ENCODE data around the gene SPOCD1. TPM values are rescaled to one million over a fixed set of nuclear protein-coding genes. Genes with fewer than 3 reads are reported as not detected.

The SPOCD1 gene
- total and polyA plus RNA-seq, 2 experiments from 2014 or later: 1.4 to 7.3 TPM

GRCh38 chr1:31804098-31804497, 11.7 kb downstream of the SPOCD1 start:
- TF ChIP-seq, protein P1, sequence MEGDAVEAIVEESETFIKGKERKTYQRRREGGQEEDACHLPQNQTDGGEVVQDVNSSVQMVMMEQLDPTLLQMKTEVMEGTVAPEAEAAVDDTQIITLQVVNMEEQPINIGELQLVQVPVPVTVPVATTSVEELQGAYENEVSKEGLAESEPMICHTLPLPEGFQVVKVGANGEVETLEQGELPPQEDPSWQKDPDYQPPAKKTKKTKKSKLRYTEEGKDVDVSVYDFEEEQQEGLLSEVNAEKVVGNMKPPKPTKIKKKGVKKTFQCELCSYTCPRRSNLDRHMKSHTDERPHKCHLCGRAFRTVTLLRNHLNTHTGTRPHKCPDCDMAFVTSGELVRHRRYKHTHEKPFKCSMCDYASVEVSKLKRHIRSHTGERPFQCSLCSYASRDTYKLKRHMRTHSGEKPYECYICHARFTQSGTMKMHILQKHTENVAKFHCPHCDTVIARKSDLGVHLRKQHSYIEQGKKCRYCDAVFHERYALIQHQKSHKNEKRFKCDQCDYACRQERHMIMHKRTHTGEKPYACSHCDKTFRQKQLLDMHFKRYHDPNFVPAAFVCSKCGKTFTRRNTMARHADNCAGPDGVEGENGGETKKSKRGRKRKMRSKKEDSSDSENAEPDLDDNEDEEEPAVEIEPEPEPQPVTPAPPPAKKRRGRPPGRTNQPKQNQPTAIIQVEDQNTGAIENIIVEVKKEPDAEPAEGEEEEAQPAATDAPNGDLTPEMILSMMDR (IDR thresholded peaks at IDR 0.05; ENCODE audit: low read depth, low read length): no peak
- H3K4me1 ChIP-seq (ENCODE audit: low read depth): no peaks in the 10 kb centered on the region
- no peak for DNase-seq (ENCODE audit: low read depth in 1 of 2, low spot score in 1 of 2)
- H3K9me3 ChIP-seq (ENCODE audit: low read depth): no peaks in the 10 kb centered on the region
- no peaks in the 10 kb centered on the region for H3K36me3 ChIP-seq
- H3K4me3 ChIP-seq: no peak overlapping the region
- H3K27me3 ChIP-seq: no peaks in the 10 kb centered on the region
- H3K27ac ChIP-seq: no peak overlapping the region

DNA sequence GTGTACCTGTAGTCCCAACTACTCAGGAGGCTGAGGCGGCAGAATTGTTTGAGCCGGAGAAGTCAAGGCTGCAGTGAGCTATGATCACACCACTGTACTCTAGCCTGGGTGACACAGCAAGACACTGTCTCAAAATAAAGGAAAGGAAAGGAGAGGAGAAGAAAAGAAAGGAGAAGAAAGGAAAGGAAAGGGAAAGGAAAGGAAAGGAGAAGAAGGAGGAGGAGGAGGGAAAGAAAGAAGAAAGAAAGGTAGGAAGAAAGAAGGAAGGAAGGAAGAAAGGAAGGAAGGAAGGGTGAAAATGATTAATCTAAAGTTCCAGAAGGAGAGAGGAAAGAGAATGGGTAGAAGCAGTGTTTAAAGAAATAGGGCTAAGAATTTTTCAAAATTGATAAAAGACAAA, 12.2 kb downstream of the SPOCD1 start:
- H3K36me3 ChIP-seq: no peaks in the 10 kb centered on the region
- no peaks in the 10 kb centered on the region for H3K27me3 ChIP-seq
- H3K9me3 ChIP-seq (ENCODE audit: low read depth): no peaks in the 10 kb centered on the region
- H3K4me3 ChIP-seq: no peak overlapping the region
- H3K4me1 ChIP-seq (ENCODE audit: low read depth): no peaks in the 10 kb centered on the region
- TF ChIP-seq, protein P1 (IDR thresholded peaks at IDR 0.05; ENCODE audit: low read depth, low read length): no peak
- H3K27ac ChIP-seq: no peak overlapping the region
- no peak for DNase-seq (ENCODE audit: low read depth in 1 of 2, low spot score in 1 of 2)

GRCh38 chr1:31802190-31803150, 13.4 kb downstream of the SPOCD1 start:
- no peaks in the 10 kb centered on the region for H3K27me3 ChIP-seq
- TF ChIP-seq, protein P1 (IDR thresholded peaks at IDR 0.05; ENCODE audit: low read depth, low read length): no peak
- H3K27ac ChIP-seq: no peak overlapping the region
- no peaks in the 10 kb centered on the region for H3K9me3 ChIP-seq (ENCODE audit: low read depth)
- no peaks in the 10 kb centered on the region for H3K36me3 ChIP-seq
- H3K4me1 ChIP-seq (ENCODE audit: low read depth): no peaks in the 10 kb centered on the region
- DNase-seq (ENCODE audit: low read depth in 1 of 2, low spot score in 1 of 2): peak in 1 of 2 donors; percentile 23
- H3K4me3 ChIP-seq: no peak overlapping the region

DNA sequence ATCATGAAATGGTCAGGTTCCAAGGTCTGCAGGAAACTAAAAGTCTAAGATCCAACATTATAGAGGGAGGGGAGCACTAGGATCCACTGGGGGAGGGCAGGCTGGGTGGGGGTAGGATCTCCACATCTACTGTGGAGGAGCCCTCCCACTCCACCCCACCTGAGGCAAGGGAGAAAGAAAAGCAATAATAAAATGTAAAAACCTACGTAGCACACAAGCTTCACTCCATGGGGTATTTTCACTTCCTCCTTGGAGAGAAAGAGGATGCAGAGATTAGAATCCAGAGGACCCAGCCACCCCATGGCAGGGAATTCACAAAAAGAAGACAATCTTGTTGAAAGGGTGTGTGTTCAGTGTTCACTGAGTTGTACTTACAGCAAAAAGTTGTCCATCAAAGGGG, 14.4 kb downstream of the SPOCD1 start:
- Histone ChIP-seq H3K27ac (no peak overlapping the region), H3K27me3 (no peaks in the 10 kb centered on the region), H3K4me3 (no peak overlapping the region), H3K36me3 (no peaks in the 10 kb centered on the region), H3K4me1 (ENCODE audit: low read depth) (no peaks in the 10 kb centered on the region), H3K9me3 (ENCODE audit: low read depth) (no peaks in the 10 kb centered on the region)
- no peak for DNase-seq (ENCODE audit: low read depth in 1 of 2, low spot score in 1 of 2)
- TF ChIP-seq, protein P1 (IDR thresholded peaks at IDR 0.05; ENCODE audit: low read depth, low read length): no peak

DNA sequence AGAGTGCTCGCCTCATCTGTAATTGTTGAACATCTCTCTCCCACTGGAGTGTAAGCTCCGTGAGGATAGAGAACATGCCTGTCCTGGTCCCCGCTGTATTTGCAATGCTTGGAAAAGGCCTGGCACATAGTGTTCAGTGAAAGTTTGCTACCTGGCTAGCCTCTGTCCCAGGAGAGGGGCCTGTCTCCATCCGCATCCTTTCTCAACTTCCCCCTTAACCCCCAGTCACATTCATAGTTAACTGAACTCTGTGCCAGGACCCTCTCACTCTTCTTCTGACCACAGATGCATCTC, 15.2 kb downstream of the SPOCD1 start:
- Histone ChIP-seq H3K4me3 (no peak overlapping the region), H3K36me3 (no peaks in the 10 kb centered on the region), H3K9me3 (ENCODE audit: low read depth) (no peaks in the 10 kb centered on the region), H3K27me3 (no peaks in the 10 kb centered on the region), H3K4me1 (ENCODE audit: low read depth) (no peaks in the 10 kb centered on the region), H3K27ac (no peak overlapping the region)
- TF ChIP-seq, protein P1 (IDR thresholded peaks at IDR 0.05; ENCODE audit: low read depth, low read length): no peak
- no peak for DNase-seq (ENCODE audit: low read depth in 1 of 2, low spot score in 1 of 2)
